ENCODE results near the gene SENP1. TPM values are rescaled to one million over a fixed set of nuclear protein-coding genes. Genes with fewer than 3 reads are reported as not detected.

SENP1 gene
- total and polyA plus RNA-seq, 2 experiments from 2014 or later = 8.6 to 27.7 TPM

DNA sequence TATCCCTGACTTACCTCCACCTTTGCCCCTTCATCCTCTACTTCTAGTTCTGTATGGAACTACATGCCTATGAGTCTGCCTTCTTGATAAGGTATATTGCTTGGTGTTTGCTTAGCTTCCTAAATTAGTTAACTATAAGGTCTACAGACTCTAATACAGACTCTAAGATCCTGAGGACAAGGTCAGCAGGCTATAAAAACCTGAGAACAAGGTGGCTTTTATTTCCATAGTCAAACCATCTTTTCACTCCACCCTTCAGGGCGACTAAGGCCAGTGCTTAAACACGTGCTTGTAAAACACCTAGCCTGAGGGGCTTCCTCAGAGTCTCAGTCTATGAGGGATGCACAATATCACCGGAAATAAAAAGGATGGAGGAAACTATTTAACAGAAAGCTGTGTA is 65.5 kb downstream of the SENP1 start (continued):
- TF ChIP-seq ZNF462 (CRISPR knock-in tag; IDR thresholded peaks at IDR 0.05) (no peak), CTCF (conservative IDR thresholded peaks at IDR 0.05; ENCODE audit: low read depth in 2 of 2) (no peak), ZNF114 (CRISPR knock-in tag; IDR thresholded peaks at IDR 0.05) (no peak), POLR2AphosphoS5 (IDR thresholded peaks at IDR 0.05; ENCODE audit: low read depth) (no peak), JUNB (IDR thresholded peaks at IDR 0.05; ENCODE audit: unreplicated experiment) (no peak)

DNA sequence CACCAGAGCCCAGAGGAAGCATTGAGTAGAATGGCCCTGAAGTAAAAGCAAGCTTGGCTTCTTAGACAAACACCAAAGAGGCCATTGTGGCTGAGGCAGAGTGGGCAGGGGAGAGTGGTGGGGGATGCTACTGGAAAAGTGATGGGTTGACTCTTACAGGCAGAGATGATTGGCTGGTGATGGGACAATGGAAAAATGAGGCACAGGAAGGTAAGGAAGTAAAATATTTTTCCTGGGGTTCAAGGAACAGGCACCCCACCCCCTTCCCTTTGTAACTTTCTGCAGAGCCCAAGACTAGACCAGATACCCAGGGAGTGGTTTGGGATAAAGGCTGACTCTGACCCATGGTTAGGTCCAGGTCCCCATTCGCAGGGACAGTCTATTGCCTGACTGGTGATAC is 66.7 kb downstream of the SENP1 start:
- no peak overlapping the region for H3K4me3 ChIP-seq
- Mint-ChIP-seq H3K9me3 (no peaks in the 10 kb centered on the region), H3K4me1 (peaks cover 41% of the 10 kb centered on the region), H3K36me3 (ENCODE audit: low read depth) (no peaks in the 10 kb centered on the region), H3K27me3 (ENCODE audit: insufficient read depth, low read depth, poor library complexity) (peaks cover 30% of the 10 kb centered on the region), H3K4me3 (no peak overlapping the region), H3K27ac (no peak overlapping the region)
- DNase-seq (ENCODE audit: low spot score) (no peak), ATAC-seq (no peak)
- TF ChIP-seq NANOG (IDR thresholded peaks at IDR 0.05; ENCODE audit: borderline replicate concordance) (no peak), CREB1 (CRISPR knock-in tag; IDR thresholded peaks at IDR 0.05; ENCODE audit: low read depth) (no peak), ZNF114 (CRISPR knock-in tag; IDR thresholded peaks at IDR 0.05) (no peak)
- peaks cover 19% of the 10 kb centered on the region for H3K4me1 ChIP-seq (ENCODE audit: insufficient read depth)
- peaks cover 8% of the 10 kb centered on the region; the same call in 1 of the 2 replicates for H3K36me3 ChIP-seq (ENCODE audit: insufficient read depth)
- no peak overlapping the region for H2AFZ ChIP-seq
- H3K27ac ChIP-seq (ENCODE audit: low read depth) = no peak overlapping the region
- H3K79me2 ChIP-seq (replicated peaks; ENCODE audit: insufficient read depth) = no peaks in the 10 kb centered on the region
- H3K27me3 ChIP-seq (ENCODE audit: insufficient read depth) = peaks cover 42% of the 10 kb centered on the region
- no peaks in the 10 kb centered on the region for H4K20me1 ChIP-seq (replicated peaks; ENCODE audit: insufficient read depth)
- H3K9me2 ChIP-seq (ENCODE audit: insufficient read depth) = peaks cover 19% of the 10 kb centered on the region
- H3F3A ChIP-seq (replicated peaks; ENCODE audit: low read depth) = no peaks in the 10 kb centered on the region
- no peak overlapping the region; the same call in 1 of the 2 replicates for H3K4me2 ChIP-seq
